Adipocyte (in vitro differentiated cells): Measurements from ENCODE around the gene ZBTB20.

Experiments used
- DNase-seq: peaks from one replicate; pipeline ENCODE4 v3.0.0-alpha.2; 2015; ENCODE audit warnings: low read depth
- H3K27me3 ChIP-seq: replicated peaks from 2 replicates; pipeline ENCODE4 v1.7.0; 2013; ENCODE audit warnings: mild to moderate bottlenecking, low read length, moderate library complexity; ENCODE audit not compliant: control insufficient read depth, insufficient read depth
- H3K36me3 ChIP-seq: 2 replicates; pipeline ENCODE4 v1.7.0; 2013; ENCODE audit warnings: low read length, mild to moderate bottlenecking, moderate library complexity; ENCODE audit not compliant: control insufficient read depth, insufficient read depth, severe bottlenecking
- H3K4me1 ChIP-seq: 2 replicates; pipeline ENCODE4 v1.7.0; 2013; ENCODE audit warnings: mild to moderate bottlenecking, low read length, moderate library complexity; ENCODE audit not compliant: control insufficient read depth, insufficient read depth
- H3K4me3 ChIP-seq: 2 replicates; pipeline ENCODE4 v1.7.0; 2013; ENCODE audit warnings: mild to moderate bottlenecking, low read length, moderate library complexity
- H3K9ac ChIP-seq: 2 replicates; pipeline ENCODE4 v1.7.0; 2013; ENCODE audit warnings: mild to moderate bottlenecking, low read length, moderate library complexity
- H3K9me3 ChIP-seq: 2 replicates; pipeline ENCODE4 v1.7.0; 2013; ENCODE audit warnings: mild to moderate bottlenecking, low read length, moderate library complexity; ENCODE audit not compliant: control insufficient read depth

Gene ZBTB20

DNA sequence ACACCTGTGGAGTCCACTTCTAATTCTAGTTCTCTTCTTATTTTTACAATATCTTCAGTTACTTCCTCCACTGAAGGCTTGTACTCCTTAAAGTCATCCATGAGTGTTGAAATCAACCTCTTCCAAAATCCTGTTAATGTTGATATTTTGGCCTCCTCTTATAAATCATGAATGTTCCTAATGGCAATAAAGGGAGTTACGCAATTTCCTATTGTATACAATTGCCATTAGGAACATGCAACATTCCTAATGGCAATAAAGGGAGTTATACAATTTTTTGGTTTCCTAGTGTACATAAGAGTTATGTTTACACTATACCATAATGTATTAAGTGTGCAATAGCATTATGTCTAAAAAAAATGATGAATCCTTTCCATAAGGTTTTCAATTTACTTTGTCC, 862.4 kb downstream of the ZBTB20 start:
- Histone ChIP-seq H3K9me3 (no peaks in the 10 kb centered on the region), H3K4me3 (no peak overlapping the region), H3K36me3 (no peaks in the 10 kb centered on the region), H3K27me3 (no peaks in the 10 kb centered on the region), H3K9ac (no peak overlapping the region), H3K4me1 (no peaks in the 10 kb centered on the region)
- DNase-seq: no peak
